K562 (cell line): Measurements from ENCODE around the gene ALG14. TPM values are rescaled to one million over a fixed set of nuclear protein-coding genes. Genes with fewer than 3 reads are reported as not detected.

Experiments
- CREB3 ChIP-seq: fragments of 450-650 bp; conservative IDR thresholded peaks from 2 replicates; pipeline ENCODE4 v1.6.1; 2016; ENCODE audit warnings: missing genetic modification characterization, low read depth, mild to moderate bottlenecking, missing compliant biosample characterization, moderate library complexity
- HNRNPL ChIP-seq: fragments of 200-400 bp; formaldehyde crosslinking; IDR thresholded peaks from 2 replicates; pipeline ENCODE4 v1.6.1; 2017; ENCODE audit warnings: low read depth, mild to moderate bottlenecking, low read length
- ILF3 ChIP-seq: fragments of 450-650 bp; IDR thresholded peaks from 2 replicates; pipeline ENCODE4 v1.6.1; 2018; ENCODE audit warnings: antibody characterized with exemption, mild to moderate bottlenecking, moderate library complexity, borderline replicate concordance
- JUND ChIP-seq, 2 experiments: IDR thresholded peaks; 2 replicates in 1 of 2; 3 replicates in 1 of 2; pipeline ENCODE4 v1.6.1; 2011; ENCODE audit warnings: borderline replicate concordance in 2 of 2, low read depth in 2 of 2, low read length in 2 of 2, improper control_type of control experiment in 1 of 2, missing biosample characterization in 1 of 2, missing genetic modification characterization in 1 of 2, missing genetic modification reagents in 1 of 2
- MITF ChIP-seq: IDR thresholded peaks from 2 replicates; pipeline ENCODE4 v1.6.1; 2014; ENCODE audit warnings: antibody characterized with exemption
- NFRKB ChIP-seq: fragments of 450-650 bp; IDR thresholded peaks from 2 replicates; pipeline ENCODE4 v1.6.1; 2016; ENCODE audit warnings: low read depth
- ZNF431 ChIP-seq: sonication (generic); formaldehyde crosslinking; IDR thresholded peaks from 2 replicates; pipeline ENCODE4 v1.8.0; 2022; ENCODE audit warnings: mild to moderate bottlenecking, missing genetic modification reagents
- ZNF592 ChIP-seq: fragments of 450-650 bp; IDR thresholded peaks from 2 replicates; pipeline ENCODE4 v1.6.1; 2017; ENCODE audit warnings: antibody characterized with exemption, mild to moderate bottlenecking
- polyA plus RNA-seq, 8 experiments: library from polyadenylated mRNA; depleted of rRNA in 4 of 8; stranded (reverse) in 5 of 8; unstranded in 3 of 8; fragments of >200 nt; fragmentation: Nextera tagmentation in 2 of 8; fragmentation: Illumina TruSeq in 1 of 8; extraction: Ambion mirVana in 2 of 8; extraction: Trizol in 1 of 8; gene quantifications; 2 replicates each; pipeline versions ENCODE4 v1.2.1 to v1.2.3, GENCODE V29; 2011 to 2014; ENCODE audit warnings: inconsistent platforms in 1 of 8, missing spikeins in 1 of 8
- total RNA-seq, 7 experiments: library from RNA; depleted of rRNA in 6 of 7; stranded (reverse); fragments of >200 nt in 6 of 7; fragmentation: Illumina TruSeq in 2 of 7; extraction: Trizol in 2 of 7; gene quantifications; 2 replicates each; pipeline versions ENCODE4 v1.2.1 to v1.2.3, GENCODE V29; 2011 to 2021; ENCODE audit warnings: low replicate concordance in 1 of 7
- TF ChIP-seq, protein P1 (sequence below): fragments of 250-450 bp; sonication (Bioruptor Pico); IDR thresholded peaks from 2 replicates; pipeline ENCODE4 v1.5.0; 2021; ENCODE audit warnings: mild to moderate bottlenecking, borderline replicate concordance
- TF ChIP-seq, protein P2 (sequence below): fragments of 250-450 bp; sonication (Bioruptor Pico); IDR thresholded peaks from 2 replicates; pipeline ENCODE4 v1.4.0; 2020; ENCODE audit warnings: mild to moderate bottlenecking, moderate library complexity
- TF ChIP-seq, protein P3 (sequence below), 3 experiments: fragments of 200-800 bp in 1 of 3; sonication (Bioruptor generic) in 1 of 3; sonication (generic) in 1 of 3; formaldehyde crosslinking in 1 of 3; IDR thresholded peaks; 2 replicates each; pipeline versions ENCODE4 v1.6.1 to v1.8.0; 2016 to 2022; ENCODE audit warnings: mild to moderate bottlenecking in 2 of 3, missing compliant biosample characterization in 2 of 3, missing genetic modification characterization in 2 of 3, missing genetic modification reagents in 1 of 3
- TF ChIP-seq, protein P4 (sequence below): sonication (generic); formaldehyde crosslinking; IDR thresholded peaks from 2 replicates; pipeline ENCODE4 v1.8.0; 2022; ENCODE audit warnings: mild to moderate bottlenecking, missing genetic modification reagents

The ALG14 gene
- total and polyA plus RNA-seq, 9 of the 15 experiments (the other 6 are each of a cell fraction or from before 2014, with no cell fraction given), result 2.8 to 16.2 (median 4.9) TPM

DNA sequence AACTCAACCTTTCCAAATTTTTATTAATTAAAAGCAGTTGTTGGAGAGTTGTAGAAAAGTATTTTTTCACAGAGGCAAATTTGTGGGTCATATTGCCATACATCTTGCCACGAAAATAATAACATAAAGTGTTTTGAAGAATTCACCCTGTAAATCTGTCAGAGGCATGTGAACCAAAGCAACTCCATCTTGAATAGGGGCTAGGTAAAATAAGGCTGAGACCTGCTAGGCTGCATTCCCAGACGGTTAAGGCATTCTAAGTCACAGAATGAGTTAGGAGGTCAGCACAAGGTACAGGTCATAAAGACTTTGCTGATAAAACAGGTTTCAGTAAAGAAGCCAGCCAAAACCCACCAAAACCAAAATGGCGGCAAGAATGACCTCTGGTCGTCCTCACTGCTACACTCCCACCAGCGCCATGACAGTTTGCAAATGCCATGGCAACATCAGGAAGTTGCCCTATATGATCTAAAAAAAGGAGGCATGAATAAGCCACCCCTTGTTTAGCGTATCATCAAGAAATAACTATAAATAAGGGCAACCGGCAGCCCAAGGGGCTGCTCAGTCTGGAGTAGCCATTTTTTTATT is 141.4 kb downstream of the ALG14 start (continued):
- TF ChIP-seq, protein P1, sequence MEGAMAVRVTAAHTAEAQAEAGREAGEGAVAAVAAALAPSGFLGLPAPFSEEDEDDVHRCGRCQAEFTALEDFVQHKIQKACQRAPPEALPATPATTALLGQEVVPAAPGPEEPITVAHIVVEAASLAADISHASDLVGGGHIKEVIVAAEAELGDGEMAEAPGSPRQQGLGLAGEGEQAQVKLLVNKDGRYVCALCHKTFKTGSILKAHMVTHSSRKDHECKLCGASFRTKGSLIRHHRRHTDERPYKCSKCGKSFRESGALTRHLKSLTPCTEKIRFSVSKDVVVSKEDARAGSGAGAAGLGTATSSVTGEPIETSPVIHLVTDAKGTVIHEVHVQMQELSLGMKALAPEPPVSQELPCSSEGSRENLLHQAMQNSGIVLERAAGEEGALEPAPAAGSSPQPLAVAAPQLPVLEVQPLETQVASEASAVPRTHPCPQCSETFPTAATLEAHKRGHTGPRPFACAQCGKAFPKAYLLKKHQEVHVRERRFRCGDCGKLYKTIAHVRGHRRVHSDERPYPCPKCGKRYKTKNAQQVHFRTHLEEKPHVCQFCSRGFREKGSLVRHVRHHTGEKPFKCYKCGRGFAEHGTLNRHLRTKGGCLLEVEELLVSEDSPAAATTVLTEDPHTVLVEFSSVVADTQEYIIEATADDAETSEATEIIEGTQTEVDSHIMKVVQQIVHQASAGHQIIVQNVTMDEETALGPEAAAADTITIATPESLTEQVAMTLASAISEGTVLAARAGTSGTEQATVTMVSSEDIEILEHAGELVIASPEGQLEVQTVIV, result no peak
- TF ChIP-seq, protein P2, sequence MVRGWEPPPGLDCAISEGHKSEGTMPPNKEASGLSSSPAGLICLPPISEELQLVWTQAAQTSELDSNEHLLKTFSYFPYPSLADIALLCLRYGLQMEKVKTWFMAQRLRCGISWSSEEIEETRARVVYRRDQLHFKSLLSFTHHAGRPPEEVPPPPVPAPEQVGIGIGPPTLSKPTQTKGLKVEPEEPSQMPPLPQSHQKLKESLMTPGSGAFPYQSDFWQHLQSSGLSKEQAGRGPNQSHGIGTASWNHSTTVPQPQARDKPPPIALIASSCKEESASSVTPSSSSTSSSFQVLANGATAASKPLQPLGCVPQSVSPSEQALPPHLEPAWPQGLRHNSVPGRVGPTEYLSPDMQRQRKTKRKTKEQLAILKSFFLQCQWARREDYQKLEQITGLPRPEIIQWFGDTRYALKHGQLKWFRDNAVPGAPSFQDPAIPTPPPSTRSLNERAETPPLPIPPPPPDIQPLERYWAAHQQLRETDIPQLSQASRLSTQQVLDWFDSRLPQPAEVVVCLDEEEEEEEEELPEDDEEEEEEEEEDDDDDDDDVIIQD (CRISPR knock-in tag), result no peak
- no peak for TF ChIP-seq MITF
- no peak for TF ChIP-seq NFRKB
- TF ChIP-seq ZNF592, result peak; percentile 68
- no peak for TF ChIP-seq JUND (IDR thresholded peaks at IDR 0.05; ENCODE audit: borderline replicate concordance, low read depth, low read length)
- no peak for TF ChIP-seq JUND (tag; IDR thresholded peaks at IDR 0.05; ENCODE audit: borderline replicate concordance, low read depth, low read length)
- no peak for TF ChIP-seq ILF3
- TF ChIP-seq, protein P3, sequence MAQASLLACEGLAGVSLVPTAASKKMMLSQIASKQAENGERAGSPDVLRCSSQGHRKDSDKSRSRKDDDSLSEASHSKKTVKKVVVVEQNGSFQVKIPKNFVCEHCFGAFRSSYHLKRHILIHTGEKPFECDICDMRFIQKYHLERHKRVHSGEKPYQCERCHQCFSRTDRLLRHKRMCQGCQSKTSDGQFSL (CRISPR knock-in tag; IDR thresholded peaks at IDR 0.05), result no peak
- TF ChIP-seq, protein P3 (tag; IDR thresholded peaks at IDR 0.05), result peak in 1 of 2 experiments; percentile 88; a peak in 2 of 4 replicates
- TF ChIP-seq, protein P4, sequence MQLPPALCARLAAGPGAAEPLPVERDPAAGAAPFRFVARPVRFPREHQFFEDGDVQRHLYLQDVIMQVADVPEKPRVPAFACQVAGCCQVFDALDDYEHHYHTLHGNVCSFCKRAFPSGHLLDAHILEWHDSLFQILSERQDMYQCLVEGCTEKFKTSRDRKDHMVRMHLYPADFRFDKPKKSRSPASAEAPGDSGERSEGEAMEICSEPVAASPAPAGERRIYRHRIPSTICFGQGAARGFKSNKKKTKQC, result no peak
- TF ChIP-seq ZNF431 (CRISPR knock-in tag), result no peak
- 0 out of 2 replicates have a peak, but pooled peaks have one; percentile 54 for TF ChIP-seq CREB3 (tag)
- no peak for TF ChIP-seq HNRNPL
